Mesendoderm (in vitro differentiated cells): ENCODE results near the gene SHISAL1.
"Not testable (repeated sequence)": the region's sequence is repeated elsewhere in the genome, so short reads cannot be mapped to it uniquely, and the experiment has no call there.

ENCODE experiments used
- DNase-seq: peaks from one replicate; pipeline ENCODE4 v3.0.0; 2013
- H2AK5ac ChIP-seq: 2 replicates; pipeline ENCODE4 v1.6.1; 2013; ENCODE audit warnings: low read length, inconsistent platforms
- H2BK120ac ChIP-seq: 2 replicates; pipeline ENCODE4 v1.6.1; 2013; ENCODE audit warnings: low read depth, mild to moderate bottlenecking, low read length, moderate library complexity, mixed read lengths
- H2BK15ac ChIP-seq: replicated peaks from 2 replicates; pipeline ENCODE4 v1.6.1; 2013; ENCODE audit warnings: low read depth, mild to moderate bottlenecking, moderate library complexity
- H2BK5ac ChIP-seq: 2 replicates; pipeline ENCODE4 v1.6.1; 2013; ENCODE audit warnings: low read length, inconsistent platforms
- H3K18ac ChIP-seq: 2 replicates; pipeline ENCODE4 v1.6.1; 2013; ENCODE audit warnings: mild to moderate bottlenecking, low read length, mixed read lengths
- H3K23ac ChIP-seq: one replicate; pipeline ENCODE4 v1.6.1; 2013; ENCODE audit warnings: low read length
- H3K27ac ChIP-seq: 2 replicates; pipeline ENCODE4 v1.5.1; 2013; ENCODE audit warnings: low read depth, mild to moderate bottlenecking, inconsistent platforms, low read length, moderate library complexity
- H3K27me3 ChIP-seq: 2 replicates; pipeline ENCODE4 v1.6.1; 2013; ENCODE audit warnings: low read length, control low read depth, mild to moderate bottlenecking, inconsistent platforms; ENCODE audit not compliant: insufficient read depth, poor library complexity
- H3K36me3 ChIP-seq: 2 replicates; pipeline ENCODE4 v1.6.1; 2013; ENCODE audit warnings: low read length, inconsistent platforms; ENCODE audit not compliant: control insufficient read depth, insufficient read depth
- H3K4ac ChIP-seq: one replicate; pipeline ENCODE4 v1.6.1; 2013; ENCODE audit warnings: low read depth, mild to moderate bottlenecking, low read length, moderate library complexity
- H3K4me1 ChIP-seq: 2 replicates; pipeline ENCODE4 v1.6.1; 2013; ENCODE audit warnings: low read depth, low read length, inconsistent platforms; ENCODE audit not compliant: control insufficient read depth
- H3K4me2 ChIP-seq: 2 replicates; pipeline ENCODE4 v1.6.1; 2013; ENCODE audit warnings: low read length
- H3K4me3 ChIP-seq: 2 replicates; pipeline ENCODE4 v1.5.1; 2013; ENCODE audit warnings: mild to moderate bottlenecking, low read length
- H3K56ac ChIP-seq: one replicate; pipeline ENCODE4 v1.6.1; 2013; ENCODE audit warnings: low read length
- H3K79me1 ChIP-seq: 2 replicates; pipeline ENCODE4 v1.6.1; 2013; ENCODE audit warnings: low read length, inconsistent platforms
- H3K79me2 ChIP-seq: 2 replicates; pipeline ENCODE4 v1.6.1; 2013; ENCODE audit warnings: mild to moderate bottlenecking, low read length; ENCODE audit not compliant: control insufficient read depth, insufficient read depth
- H3K9ac ChIP-seq: 2 replicates; pipeline ENCODE4 v1.6.1; 2013; ENCODE audit warnings: low read length, inconsistent platforms
- H4K5ac ChIP-seq: one replicate; pipeline ENCODE4 v1.6.1; 2013; ENCODE audit warnings: low read length
- H4K8ac ChIP-seq: one replicate; pipeline ENCODE4 v1.6.1; 2013; ENCODE audit warnings: low read depth, mild to moderate bottlenecking, control low read depth, low read length, moderate library complexity
- WGBS: extraction: QIAGEN DNeasy Blood & Tissue Kit; methylation state at CpG from one replicate; pipeline ENCODE4 v1.1.7; 2013; ENCODE audit warnings: low lambda C conversion rate, missing lambda C conversion rate; ENCODE audit not compliant: insufficient coverage; ENCODE audit errors: extremely low coverage; 5-methylcytosine and 5-hydroxymethylcytosine counted together

SHISAL1 gene

DNA sequence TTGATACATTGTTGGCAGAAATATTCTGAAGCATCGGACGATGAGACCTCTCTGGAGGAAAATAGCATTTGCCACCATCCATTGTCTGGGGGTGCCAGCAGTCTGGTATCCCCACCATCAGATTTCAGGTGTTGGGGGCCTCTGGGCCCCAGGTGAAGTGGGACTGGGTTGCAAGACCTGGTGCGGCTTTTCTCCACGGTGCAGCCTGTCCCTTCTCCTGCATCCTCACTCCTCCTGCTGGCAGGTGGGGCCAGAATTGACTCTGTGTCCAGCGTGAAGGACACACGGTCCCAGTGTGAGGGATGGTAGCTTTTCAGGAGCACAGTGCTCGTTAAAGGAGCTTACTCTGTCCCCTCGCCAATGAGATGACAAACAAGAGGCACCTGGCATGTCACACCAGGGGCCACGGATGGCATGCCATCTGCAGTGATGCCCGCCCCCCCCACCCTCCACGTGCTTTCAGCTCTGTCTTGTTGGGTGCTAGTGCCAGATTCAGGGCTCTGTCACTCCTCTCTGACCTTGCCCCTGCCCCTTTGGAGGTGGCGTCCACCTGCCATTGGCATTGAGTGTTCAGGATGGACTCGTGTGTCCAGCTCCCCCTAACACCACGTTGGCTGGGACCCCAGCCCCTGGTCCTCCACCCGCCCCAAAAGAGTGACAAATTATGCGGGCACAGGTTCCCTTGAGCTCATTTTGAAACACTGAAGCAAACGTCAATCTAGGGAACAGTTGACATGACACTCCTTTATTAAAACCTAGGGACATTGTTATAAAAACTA is 69.6 kb downstream of the SHISAL1 start:
- no peak overlapping the region for H3K4me2 ChIP-seq
- H3K9ac ChIP-seq, result no peak overlapping the region
- H3K79me1 ChIP-seq, result no peaks in the 10 kb centered on the region
- DNase-seq, result no peak
- H3K27ac ChIP-seq, result no peak overlapping the region
- H4K5ac ChIP-seq, result no peak overlapping the region
- H2AK5ac ChIP-seq, result no peak overlapping the region
- no peak overlapping the region for H2BK5ac ChIP-seq
- no CpG with 5 or more reads among the region's 17 CpGs for WGBS
- H3K56ac ChIP-seq, result no peak overlapping the region
- H3K18ac ChIP-seq, result no peak overlapping the region
- no peak overlapping the region for H3K4ac ChIP-seq
- H3K27me3 ChIP-seq, result no peaks in the 10 kb centered on the region
- no peak overlapping the region for H2BK120ac ChIP-seq
- no peak overlapping the region for H3K4me3 ChIP-seq
- no peaks in the 10 kb centered on the region for H3K4me1 ChIP-seq
- H3K79me2 ChIP-seq, result no peaks in the 10 kb centered on the region
- no peaks in the 10 kb centered on the region for H3K36me3 ChIP-seq
- no peak overlapping the region for H2BK15ac ChIP-seq
- H3K23ac ChIP-seq, result no peak overlapping the region
- H4K8ac ChIP-seq, result no peak overlapping the region

DNA sequence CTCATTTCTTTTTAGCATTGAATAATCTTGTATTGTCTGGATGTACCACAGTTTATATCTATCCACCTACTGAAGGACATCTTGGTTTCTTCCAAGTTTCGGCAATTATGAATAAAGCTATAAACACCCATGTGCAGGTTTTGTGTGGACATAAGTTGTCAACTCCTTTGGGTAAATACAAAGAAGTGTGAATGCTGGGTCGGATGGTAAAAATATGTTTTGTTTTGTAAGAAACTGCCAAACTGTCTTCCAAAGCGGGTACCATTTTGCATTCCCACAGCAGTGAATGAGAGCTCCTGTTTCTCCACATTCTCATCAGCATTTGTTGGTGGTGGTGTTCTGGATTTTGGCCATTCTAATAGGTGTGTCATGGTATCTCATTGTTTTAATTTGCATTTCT is 71.6 kb downstream of the SHISAL1 start:
- H3K4me2 ChIP-seq, H3K18ac ChIP-seq, H4K8ac ChIP-seq, H2AK5ac ChIP-seq, H3K79me1 ChIP-seq, H3K27me3 ChIP-seq, H2BK15ac ChIP-seq, H3K4me3 ChIP-seq, H3K4ac ChIP-seq, H3K79me2 ChIP-seq, H3K27ac ChIP-seq, H3K4me1 ChIP-seq, H3K56ac ChIP-seq, H4K5ac ChIP-seq, H3K36me3 ChIP-seq, H3K23ac ChIP-seq, H2BK120ac ChIP-seq, H2BK5ac ChIP-seq, H3K9ac ChIP-seq, DNase-seq: not testable (repeated sequence)
- no CpG with 5 or more reads among the region's 3 CpGs for WGBS

DNA sequence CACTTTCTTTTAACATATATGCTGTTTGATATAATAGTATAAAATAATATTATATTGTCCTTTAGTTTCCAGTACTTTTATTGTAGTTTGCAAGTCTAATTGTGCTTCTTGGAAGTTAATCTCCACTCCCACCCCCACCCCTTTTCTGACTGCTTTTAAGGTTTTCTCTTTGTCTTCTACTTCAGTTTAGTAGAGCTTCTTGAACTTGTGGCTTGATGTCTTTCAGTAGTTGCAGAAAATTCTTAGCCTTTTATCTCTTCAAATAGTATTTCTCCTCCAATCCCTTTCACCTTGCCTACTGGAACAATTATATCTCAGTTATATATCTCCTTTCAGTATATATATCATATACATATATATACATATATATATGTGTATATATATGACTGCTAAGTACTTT is 75.5 kb downstream of the SHISAL1 start:
- H3K23ac ChIP-seq, result no peak overlapping the region
- no peaks in the 10 kb centered on the region for H3K79me1 ChIP-seq
- no peak overlapping the region for H4K5ac ChIP-seq
- H3K4ac ChIP-seq, result no peak overlapping the region
- no peaks in the 10 kb centered on the region for H3K4me1 ChIP-seq
- H3K79me2 ChIP-seq, result no peaks in the 10 kb centered on the region
- H2BK120ac ChIP-seq, result no peak overlapping the region
- no peaks in the 10 kb centered on the region for H3K27me3 ChIP-seq
- H2BK5ac ChIP-seq, result no peak overlapping the region
- H3K4me2 ChIP-seq, result no peak overlapping the region
- no peak overlapping the region for H3K9ac ChIP-seq
- no peak for DNase-seq
- H3K18ac ChIP-seq, result no peak overlapping the region
- no peaks in the 10 kb centered on the region for H3K36me3 ChIP-seq
- no peak overlapping the region for H3K56ac ChIP-seq
- no peak overlapping the region for H4K8ac ChIP-seq
- no peak overlapping the region for H3K27ac ChIP-seq
- H3K4me3 ChIP-seq, result no peak overlapping the region
- no peak overlapping the region for H2AK5ac ChIP-seq
- H2BK15ac ChIP-seq, result no peak overlapping the region

DNA sequence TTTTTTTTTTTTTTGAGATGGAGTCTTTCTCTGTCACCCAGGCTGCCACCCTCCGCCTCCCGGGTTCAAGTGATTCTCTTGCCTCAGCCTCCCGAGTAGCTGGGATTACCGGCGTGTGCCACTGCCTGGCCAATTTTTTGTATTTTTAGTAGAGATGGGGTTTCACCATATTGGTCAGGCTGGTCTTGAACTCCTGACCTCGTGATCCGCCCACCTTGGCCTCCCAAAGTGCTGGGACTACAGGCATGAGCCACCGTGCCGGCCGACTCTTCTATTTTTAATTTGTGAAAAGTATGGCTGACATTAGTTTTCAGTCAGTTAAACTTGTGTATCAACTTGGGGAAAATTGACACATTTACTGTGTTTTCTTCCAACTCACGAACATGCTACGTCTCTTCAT is 78.4 kb downstream of the SHISAL1 start:
- not testable (repeated sequence) for H3K79me2 ChIP-seq, H3K27ac ChIP-seq, H2BK120ac ChIP-seq, H3K27me3 ChIP-seq, H3K36me3 ChIP-seq, H3K79me1 ChIP-seq, H3K9ac ChIP-seq, H2BK15ac ChIP-seq, H2AK5ac ChIP-seq, H4K8ac ChIP-seq, H3K4me1 ChIP-seq, H3K4ac ChIP-seq, H3K4me2 ChIP-seq, DNase-seq, H3K56ac ChIP-seq, H2BK5ac ChIP-seq, H4K5ac ChIP-seq, H3K4me3 ChIP-seq, H3K18ac ChIP-seq, H3K23ac ChIP-seq
- WGBS, result no CpG with 5 or more reads among the region's 12 CpGs

DNA sequence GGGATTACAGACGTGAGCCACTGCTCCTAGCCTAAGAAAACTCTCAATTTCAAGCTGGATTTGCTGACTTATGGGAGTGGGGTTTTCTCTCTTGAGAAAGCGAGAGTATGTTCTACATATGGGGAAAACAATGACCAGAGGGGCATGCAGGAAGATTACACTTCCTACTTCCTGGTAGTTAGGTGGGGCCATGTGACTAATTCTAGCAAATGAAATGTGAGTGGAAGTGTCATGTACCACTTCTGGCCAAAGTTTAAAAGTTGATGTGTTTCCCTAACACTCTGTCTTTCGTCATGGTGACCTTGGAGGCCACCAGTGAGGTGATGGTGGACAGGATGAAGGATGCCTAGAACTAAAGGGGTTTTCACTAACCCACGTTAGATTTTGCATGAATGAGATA is 81.5 kb downstream of the SHISAL1 start:
- Histone ChIP-seq H3K4me3 (no peak overlapping the region), H3K79me2 (no peaks in the 10 kb centered on the region), H2BK120ac (no peak overlapping the region), H3K4ac (no peak overlapping the region), H3K18ac (no peak overlapping the region), H3K36me3 (no peaks in the 10 kb centered on the region), H4K8ac (no peak overlapping the region), H2BK5ac (no peak overlapping the region), H3K23ac (no peak overlapping the region), H2AK5ac (no peak overlapping the region), H4K5ac (no peak overlapping the region), H3K4me1 (no peaks in the 10 kb centered on the region), H3K9ac (no peak overlapping the region), H3K27me3 (no peaks in the 10 kb centered on the region), H3K56ac (no peak overlapping the region), H3K79me1 (no peaks in the 10 kb centered on the region), H2BK15ac (no peak overlapping the region), H3K27ac (no peak overlapping the region), H3K4me2 (no peak overlapping the region)
- WGBS, result no CpG with 5 or more reads among the region's 4 CpGs
- DNase-seq, result no peak

DNA sequence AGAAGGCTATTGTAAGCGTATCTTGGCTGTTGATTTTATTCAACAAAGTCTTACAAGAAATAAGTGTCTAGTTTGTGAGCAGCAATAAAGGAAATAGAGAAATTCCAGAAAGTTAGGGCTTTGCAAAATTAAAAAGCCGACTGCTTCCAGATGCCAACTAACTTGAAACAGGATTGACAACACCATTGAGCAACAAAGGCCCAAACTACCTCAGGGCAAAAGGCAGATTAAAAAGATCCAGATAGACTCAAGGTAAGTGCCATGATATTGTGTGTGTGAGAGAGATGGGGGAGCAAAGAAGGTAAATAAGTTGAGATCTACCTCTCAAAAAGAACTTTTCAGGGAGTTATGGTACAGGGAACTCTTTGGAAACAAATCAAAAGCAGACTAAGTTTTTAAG is 82.9 kb downstream of the SHISAL1 start:
- DNase-seq, result no peak
- no peaks in the 10 kb centered on the region for H3K4me1 ChIP-seq
- no peak overlapping the region for H2BK120ac ChIP-seq
- H3K18ac ChIP-seq, result no peak overlapping the region
- H3K9ac ChIP-seq, result no peak overlapping the region
- no peak overlapping the region for H3K56ac ChIP-seq
- no peak overlapping the region for H3K27ac ChIP-seq
- H3K27me3 ChIP-seq, result no peaks in the 10 kb centered on the region
- no peaks in the 10 kb centered on the region for H3K36me3 ChIP-seq
- no CpG with 5 or more reads among the region's 2 CpGs for WGBS
- H3K4ac ChIP-seq, result no peak overlapping the region
- H3K79me2 ChIP-seq, result no peaks in the 10 kb centered on the region
- no peak overlapping the region for H2BK5ac ChIP-seq
- H3K23ac ChIP-seq, result no peak overlapping the region
- no peak overlapping the region for H4K8ac ChIP-seq
- no peak overlapping the region for H2BK15ac ChIP-seq
- no peak overlapping the region for H4K5ac ChIP-seq
- no peak overlapping the region for H3K4me3 ChIP-seq
- no peak overlapping the region for H3K4me2 ChIP-seq
- H2AK5ac ChIP-seq, result no peak overlapping the region
- no peaks in the 10 kb centered on the region for H3K79me1 ChIP-seq
